Ecto neural progenitor cell (in vitro differentiated cells): ENCODE measurements around the gene ZSCAN31.
A peak's percentile ranks its signal among the peaks of the same experiment; 100 is the strongest.

Experiments used
- DNase-seq: peaks from one replicate; pipeline ENCODE4 v3.0.0-alpha.2; 2018; ENCODE audit warnings: low spot score

The ZSCAN31 gene

GRCh38 chr6:28353356-28353755 is 17.4 kb upstream of the ZSCAN31 start:
- DNase-seq, result no peak

GRCh38 chr6:28351493-28351925 is 15.6 kb upstream of the ZSCAN31 start:
- no peak for DNase-seq

DNA sequence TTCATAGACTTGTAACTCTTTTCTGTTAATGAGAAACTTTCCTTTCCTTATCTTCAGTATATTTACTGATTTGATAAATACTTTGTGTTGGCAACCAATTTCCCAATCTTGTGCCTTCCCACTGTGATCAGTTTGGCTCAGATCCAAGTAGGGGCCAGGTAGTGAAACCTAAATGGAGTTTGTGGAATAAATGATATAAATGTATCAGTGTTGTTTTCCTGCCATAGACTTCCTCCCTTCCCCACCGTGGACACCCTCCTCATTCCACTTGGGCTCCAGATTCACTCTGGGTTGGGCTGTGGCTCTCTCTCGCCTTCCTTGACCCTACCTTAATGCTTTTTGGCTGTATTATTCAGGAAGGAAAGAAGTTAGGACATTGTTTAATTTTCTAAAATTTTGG is 15.1 kb upstream of the ZSCAN31 start:
- DNase-seq, result no peak

DNA sequence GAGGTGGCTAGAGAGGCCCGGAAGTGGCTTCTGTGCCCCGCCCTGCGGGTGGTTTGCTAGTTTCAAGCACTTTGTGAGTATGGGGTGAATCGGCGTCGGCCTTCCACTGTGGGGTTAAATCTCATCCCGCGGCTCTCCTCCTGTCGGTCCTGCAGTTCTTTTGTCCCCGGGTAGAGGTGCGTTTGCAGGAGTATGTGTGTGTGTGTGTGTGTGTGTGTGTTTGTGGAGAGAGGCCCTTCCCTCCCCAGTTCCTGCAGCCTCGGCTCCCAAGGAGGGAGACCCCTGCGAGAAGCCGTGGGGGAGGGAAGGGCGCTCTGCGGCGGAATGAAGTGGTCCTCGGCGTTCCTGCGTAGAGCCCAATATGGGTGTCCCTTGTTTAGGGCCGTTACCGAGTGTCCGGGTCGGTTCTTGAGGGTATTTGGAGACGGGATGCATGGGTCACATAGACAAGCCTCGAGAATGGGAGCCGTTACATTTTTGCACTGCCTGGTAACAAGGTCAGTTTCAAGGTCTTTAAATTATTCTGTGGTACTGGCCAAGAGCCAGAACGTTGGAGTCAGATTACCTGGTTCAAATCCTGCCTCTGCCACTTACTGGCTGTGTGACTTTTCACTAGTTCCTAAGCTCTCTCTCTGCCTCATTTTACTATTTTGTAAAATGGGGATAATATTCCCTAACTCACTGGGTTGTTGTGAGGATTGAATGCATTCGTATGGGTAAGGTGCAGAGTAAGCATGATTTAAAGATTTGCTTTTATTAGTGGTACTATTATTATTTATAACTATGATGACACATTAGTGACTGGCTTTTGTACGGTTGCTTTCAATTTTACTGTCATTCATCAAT is 14.2 kb upstream of the ZSCAN31 start, which contains the start of gene ZKSCAN3:
Gene ZKSCAN3 (plus strand): TSS at position 56 of the 846 bp plus-strand sequence. CDS start 9,640 bp downstream, outside the sequence.
- DNase-seq, result peak; percentile 87

- no peak for DNase-seq
Measured at GRCh38 chr6:28349344-28349891, 13.5 kb upstream of the ZSCAN31 start.

GRCh38 chr6:28347119-28347518 is 11.2 kb upstream of the ZSCAN31 start:
- DNase-seq, result no peak

GRCh38 chr6:28345201-28345600 is 9.3 kb upstream of the ZSCAN31 start:
- no peak for DNase-seq

DNA sequence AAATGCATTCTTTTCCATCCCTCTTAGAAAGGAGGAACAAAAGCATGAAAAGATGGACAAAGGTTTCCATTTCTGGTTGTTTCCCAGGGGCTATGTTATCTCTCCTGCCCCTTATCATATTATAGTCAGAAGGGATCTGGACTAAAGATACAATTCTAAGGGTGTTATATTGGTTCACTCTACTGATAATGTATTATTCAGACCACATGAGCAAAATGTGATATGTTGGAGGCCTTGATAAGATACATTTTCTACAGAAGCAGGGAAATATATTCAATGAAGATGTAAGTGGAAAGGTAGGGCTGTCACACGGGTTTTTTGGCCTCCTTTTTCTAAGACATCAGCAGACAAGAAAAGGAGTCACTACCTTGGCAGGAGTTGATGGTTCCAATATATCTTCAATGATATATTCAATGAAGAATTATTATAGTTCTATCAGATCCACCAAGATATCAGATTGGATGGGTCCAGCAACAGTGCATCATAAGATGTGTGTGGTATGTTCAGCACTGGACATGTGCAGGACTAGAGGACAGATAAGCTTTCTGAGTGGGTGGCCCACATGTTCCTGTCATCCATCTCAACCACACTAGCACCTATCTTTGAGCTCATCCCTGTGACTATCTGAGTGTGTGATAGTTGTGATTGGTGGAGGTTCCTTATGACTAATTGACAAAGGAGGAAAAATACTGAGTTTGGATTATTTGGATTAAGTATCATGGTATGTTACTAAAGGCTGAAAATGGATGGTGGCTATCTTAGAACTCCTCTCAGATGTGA is 8.1 kb upstream of the ZSCAN31 start:
- no peak for DNase-seq

DNA sequence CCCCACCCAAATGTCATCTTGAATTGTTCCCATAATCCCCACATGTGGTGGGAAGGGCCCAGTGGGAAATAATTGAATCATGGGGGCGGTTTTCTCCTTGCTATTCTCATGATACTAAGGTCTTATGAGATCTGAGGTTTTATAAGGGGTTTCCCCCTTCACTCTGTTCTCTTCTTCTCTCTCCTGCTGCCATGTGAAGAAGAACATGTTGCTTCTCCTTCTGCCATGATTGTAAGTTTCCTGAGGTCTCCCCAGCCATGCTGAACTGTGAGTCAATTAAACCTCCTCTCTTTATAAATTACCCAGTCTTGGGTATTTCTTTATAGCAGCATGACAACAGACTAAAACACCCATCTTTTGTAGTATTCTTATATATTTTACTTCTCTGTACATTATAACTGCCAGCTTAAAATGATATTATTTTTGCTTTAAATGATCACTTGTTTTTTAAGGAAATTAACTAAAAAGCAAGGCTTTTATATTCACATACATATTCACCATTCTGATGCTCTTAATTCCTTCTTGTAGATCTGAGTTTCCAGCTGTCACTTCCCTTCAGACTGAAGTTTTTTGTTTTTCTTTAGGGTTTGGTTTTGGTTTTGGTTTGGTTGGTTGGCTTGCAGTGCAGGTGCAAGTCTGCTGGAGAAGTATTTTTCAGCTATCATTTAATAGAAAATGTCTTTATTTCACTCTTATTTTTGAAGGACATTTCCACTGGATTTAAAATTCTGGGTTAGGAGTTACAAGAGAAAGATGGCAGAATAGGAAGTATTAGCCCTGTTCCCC is 4.6 kb upstream of the ZSCAN31 start:
- DNase-seq, result no peak

DNA sequence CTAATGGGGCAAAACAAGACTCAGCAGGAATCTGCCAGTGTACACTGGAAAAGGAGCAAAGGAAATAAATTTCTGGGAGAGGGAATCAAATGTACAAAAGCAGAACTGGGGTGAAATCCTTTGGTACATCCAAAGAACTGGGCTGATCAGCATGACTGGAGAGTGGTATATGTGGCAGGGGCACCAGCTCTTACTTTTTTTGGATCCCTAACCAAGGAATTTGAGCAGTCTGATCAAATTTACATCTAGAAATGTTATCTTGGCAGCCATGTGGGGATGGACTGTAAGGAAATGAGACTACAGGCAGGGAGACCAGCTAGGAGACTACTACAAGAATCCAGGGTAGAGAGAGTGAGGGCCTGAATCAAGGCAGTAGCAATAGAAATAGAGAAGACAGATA is 1.2 kb upstream of the ZSCAN31 start:
- DNase-seq, result no peak

- no peak for DNase-seq
Measured at GRCh38 chr6:28336284-28337120, 554 bp upstream of the ZSCAN31 start.

DNA sequence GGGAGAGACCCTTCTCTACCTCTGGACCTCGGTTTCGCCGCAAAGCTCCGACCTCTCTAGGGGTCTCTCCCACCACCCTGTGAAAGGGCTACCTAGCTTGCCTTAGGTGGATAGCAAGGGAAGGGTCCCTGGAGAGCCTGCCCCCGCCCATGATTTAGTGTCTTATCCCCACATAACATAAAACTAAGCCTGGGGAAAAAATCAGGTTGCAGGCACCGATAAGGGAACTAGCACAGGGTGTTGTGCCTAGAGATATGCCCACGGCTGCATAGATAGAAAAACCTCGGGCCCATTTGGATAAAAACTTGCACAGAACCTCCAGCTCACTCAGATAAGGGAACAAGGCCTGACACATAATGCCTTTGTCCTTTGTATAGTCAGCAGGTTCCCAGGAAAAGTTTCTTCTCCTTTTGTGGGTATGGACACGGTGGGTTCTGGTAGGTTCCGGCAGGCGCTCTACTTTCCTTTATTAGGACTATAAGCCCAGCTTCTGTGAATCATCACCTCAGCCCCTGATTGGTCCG is 846 bp downstream of the ZSCAN31 start:
- no peak for DNase-seq

- no peak for DNase-seq
Measured at GRCh38 chr6:28334286-28335039, 1.5 kb downstream of the ZSCAN31 start.

DNA sequence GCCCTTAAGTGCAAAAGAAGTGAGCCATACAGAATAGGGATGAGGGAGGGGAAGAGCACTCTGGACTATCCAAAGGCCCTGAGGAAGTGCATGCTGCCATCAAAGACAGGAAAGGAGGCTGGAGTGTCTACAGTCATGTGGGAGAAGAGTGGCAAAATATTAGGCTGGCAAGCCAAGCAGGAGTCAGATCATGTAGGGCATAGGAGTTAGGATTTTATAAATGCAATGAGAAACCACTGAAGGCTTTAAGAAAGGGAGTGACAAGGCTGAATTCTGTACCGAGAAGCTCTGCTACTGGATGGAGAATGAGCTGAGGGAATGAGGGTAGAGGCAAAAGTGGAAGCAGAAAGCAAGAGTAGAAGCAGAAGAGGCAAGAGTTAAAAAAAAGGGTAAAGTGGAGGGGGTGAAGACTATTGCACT is 2.3 kb downstream of the ZSCAN31 start:
- DNase-seq, result no peak

DNA sequence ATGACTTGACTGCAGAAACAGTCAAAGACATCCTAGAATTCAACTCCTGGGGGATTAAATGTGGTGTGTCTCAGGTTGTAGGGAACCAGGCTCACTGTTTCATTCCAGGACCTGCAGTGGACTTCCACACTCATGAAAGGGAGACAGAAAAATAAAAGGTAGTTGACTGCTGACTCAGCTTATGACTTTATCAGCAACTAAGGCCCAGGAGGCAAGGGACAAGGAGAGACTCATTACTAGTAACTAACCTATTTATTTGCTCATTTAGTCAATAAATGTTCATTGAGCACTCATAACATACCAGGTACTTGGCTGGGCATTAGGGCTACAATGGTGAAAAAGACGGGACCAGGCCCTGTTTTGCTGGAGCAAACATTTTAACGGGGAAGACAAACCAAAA is 2.9 kb downstream of the ZSCAN31 start:
- DNase-seq, result no peak

DNA sequence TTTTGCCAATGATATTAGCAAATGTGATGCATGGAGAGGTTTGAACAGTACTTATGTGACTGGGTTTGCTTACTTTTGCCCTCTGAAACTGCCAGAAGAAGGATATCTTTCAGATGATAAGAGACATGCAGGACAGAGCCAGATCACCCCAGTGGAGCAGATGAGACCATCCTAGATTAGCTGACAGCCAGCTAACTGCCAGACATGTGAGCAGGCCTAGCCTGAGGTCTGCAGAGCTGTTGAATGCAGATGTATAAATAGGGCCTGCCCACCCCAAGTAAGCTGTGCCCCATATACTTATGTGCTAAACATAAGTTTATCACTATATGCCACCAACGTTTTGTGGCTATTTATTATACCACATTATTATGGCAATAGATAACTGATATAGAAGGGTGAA is 5.9 kb downstream of the ZSCAN31 start:
- no peak for DNase-seq

DNA sequence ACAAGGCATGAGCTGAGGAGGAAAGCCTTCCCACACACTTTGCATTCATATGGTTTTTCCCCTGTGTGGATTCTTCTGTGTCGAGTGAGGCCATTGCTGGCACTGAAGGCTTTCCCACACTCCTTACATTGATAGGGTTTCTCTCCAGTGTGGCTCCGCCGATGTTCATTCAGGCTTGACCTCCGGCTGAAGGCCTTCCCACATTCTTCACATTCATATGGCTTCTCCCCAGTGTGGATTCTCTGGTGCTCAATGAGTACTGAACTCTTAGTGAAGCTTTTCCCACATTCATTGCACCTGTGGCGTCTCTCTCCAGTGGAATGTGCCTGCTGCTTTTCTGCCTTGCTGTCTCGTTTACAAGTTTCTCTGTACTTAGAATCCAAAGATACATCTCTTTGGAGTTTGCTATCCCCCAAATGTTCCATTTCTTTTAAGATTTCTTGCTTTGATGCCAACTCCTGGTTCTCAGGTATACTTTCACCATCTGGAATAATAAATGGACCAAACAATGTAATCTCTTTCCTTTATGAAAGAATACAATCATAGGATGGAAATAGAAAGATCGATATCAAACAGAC is 9.5 kb downstream of the ZSCAN31 start:
- DNase-seq, result no peak

- DNase-seq, result no peak
Measured at GRCh38 chr6:28323813-28324424, 12.0 kb downstream of the ZSCAN31 start.

GRCh38 chr6:28322661-28323060 is 13.3 kb downstream of the ZSCAN31 start:
- DNase-seq, result no peak
